GM12864 (cell line): Measurements from ENCODE around the gene CDKAL1.

Source experiments
- DNase-seq: peaks from one replicate; pipeline ENCODE4 v3.0.0-alpha.2; 2011; ENCODE audit warnings: low read depth
- H3K4me3 ChIP-seq: 2 replicates; pipeline ENCODE4 v1.5.1; 2011; ENCODE audit warnings: mild to moderate bottlenecking, low read depth, low read length, control low read depth
- TF ChIP-seq, protein P1 (sequence below): IDR thresholded peaks from 2 replicates; pipeline ENCODE4 v1.5.1; 2011; ENCODE audit warnings: low read depth, mild to moderate bottlenecking, moderate library complexity, low read length, control low read depth, inconsistent platforms; ENCODE audit errors: missing control alignments

Gene CDKAL1

DNA sequence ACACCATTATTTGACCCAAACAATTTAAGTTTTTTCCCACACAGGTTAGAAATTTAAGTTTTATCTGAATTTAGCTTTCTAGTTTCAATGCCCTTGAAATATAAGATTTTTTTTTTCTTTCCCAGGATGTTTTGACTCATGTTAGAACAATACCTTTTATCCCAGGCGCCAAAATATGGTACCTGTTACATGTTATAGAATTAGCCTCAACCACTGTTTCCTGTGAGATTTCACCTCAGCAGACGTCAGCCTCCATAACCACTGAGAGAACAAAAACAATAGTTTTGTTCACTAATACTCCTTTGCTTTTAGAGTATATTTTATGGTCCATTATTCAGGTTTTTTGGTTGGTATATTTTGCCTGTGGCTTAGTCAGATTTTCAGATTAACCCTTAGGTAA lies 302.9 kb downstream of the CDKAL1 start:
- no peak for DNase-seq

DNA sequence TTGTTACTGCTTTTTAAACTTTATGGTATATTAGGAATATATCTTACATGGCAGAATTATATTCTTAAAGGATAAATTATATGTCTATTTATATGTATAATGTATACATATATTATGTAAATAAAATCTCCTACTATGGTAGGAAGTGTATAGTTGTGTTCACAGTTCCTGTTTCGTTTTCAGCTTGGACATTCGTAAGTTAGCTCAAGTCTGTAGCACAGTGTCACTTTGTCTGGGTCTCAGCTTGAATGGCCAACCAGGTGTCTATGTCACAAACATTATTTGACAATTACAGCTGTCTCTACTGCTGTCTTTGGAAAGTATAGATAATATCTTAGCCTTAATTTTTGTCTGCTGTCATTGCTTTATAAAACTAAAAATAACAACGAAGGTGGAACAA lies 303.9 kb downstream of the CDKAL1 start:
- no peak for DNase-seq
- TF ChIP-seq, protein P1, sequence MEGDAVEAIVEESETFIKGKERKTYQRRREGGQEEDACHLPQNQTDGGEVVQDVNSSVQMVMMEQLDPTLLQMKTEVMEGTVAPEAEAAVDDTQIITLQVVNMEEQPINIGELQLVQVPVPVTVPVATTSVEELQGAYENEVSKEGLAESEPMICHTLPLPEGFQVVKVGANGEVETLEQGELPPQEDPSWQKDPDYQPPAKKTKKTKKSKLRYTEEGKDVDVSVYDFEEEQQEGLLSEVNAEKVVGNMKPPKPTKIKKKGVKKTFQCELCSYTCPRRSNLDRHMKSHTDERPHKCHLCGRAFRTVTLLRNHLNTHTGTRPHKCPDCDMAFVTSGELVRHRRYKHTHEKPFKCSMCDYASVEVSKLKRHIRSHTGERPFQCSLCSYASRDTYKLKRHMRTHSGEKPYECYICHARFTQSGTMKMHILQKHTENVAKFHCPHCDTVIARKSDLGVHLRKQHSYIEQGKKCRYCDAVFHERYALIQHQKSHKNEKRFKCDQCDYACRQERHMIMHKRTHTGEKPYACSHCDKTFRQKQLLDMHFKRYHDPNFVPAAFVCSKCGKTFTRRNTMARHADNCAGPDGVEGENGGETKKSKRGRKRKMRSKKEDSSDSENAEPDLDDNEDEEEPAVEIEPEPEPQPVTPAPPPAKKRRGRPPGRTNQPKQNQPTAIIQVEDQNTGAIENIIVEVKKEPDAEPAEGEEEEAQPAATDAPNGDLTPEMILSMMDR = no peak
- H3K4me3 ChIP-seq = no peak overlapping the region

More for the DNA sequence above, 302.9 kb downstream of the CDKAL1 start:
- TF ChIP-seq, protein P1 = no peak
- H3K4me3 ChIP-seq = no peak overlapping the region

DNA sequence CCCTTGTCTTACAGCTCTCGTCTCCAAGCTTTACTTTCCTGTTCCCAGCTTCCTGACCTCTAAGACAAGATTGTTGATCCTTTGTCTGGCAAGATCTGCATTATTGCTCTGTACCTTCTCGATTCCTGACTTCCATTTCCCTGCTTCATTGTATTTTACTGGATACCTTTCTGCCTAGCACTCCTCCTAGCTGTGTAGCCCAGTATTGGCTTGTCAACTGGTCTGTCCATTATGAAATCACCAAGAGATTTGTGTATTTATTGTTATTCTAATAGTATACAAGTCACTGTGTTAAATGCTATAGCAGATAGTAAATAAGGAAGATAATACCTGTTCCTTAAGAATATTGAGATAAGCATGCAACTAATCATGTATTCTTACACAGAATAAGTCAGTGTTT lies 305.4 kb downstream of the CDKAL1 start:
- DNase-seq = no peak
- no peak overlapping the region for H3K4me3 ChIP-seq
- TF ChIP-seq, protein P1 = no peak

DNA sequence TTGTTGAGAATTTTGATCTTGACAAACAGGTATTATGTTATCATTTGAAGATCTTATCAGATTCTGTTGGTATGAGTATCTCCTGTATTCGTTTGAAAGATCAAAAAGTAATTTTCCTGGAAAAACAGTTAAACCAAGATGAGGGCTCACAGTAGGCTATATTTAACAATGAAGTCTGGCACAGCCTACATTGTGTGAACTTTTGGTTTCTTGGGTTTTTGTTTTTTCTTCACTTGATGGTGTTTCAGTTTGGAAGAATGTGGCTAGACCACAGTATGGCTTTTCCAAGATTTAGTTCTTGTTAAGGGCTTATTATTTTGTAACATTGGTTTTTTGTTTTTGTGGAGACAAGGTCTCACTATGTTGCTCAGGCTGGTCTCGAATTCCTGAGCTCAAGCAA lies 306.4 kb downstream of the CDKAL1 start:
- no peak overlapping the region for H3K4me3 ChIP-seq
- TF ChIP-seq, protein P1 = no peak
- DNase-seq = no peak

DNA sequence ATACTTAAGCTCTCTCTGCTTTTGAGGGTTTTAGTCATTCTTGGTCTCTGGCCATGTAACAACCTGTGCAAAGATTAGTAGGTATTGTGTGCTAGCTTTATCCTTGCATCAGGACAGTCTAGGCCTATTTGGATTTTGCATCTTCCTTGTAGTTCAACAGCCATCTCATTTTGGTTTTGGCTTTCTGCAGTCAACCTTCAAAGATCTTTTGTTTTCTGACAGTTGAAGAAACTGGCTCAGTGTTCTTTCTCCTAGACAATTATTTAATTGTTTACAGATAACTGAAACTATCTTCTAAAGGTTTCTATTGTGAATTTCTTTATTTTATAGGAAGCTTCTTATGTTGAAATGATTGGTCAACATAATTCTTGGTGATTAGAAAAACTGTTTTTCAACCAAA lies 307.5 kb downstream of the CDKAL1 start:
- H3K4me3 ChIP-seq = no peak overlapping the region
- TF ChIP-seq, protein P1 = no peak
- no peak for DNase-seq

DNA sequence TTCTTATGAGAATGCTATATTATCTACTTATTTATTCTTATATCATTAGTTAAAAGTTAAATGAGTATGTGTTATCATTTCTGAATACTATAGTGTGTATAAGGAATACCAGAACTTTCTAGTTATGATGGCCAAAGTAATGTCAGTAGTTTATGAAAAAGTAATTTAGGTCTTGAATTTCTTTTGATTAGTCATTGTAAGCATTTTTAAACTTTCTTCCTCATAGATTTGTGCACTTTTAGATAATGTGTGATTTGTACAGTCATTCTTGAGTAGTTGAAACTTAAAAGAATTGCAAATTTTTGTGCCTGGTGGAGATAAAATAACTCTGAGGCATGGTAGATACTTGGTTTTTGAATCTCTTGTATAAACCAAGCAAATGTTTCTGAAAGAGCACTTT lies 311.3 kb downstream of the CDKAL1 start:
- TF ChIP-seq, protein P1 = no peak
- H3K4me3 ChIP-seq = no peak overlapping the region
- no peak for DNase-seq

DNA sequence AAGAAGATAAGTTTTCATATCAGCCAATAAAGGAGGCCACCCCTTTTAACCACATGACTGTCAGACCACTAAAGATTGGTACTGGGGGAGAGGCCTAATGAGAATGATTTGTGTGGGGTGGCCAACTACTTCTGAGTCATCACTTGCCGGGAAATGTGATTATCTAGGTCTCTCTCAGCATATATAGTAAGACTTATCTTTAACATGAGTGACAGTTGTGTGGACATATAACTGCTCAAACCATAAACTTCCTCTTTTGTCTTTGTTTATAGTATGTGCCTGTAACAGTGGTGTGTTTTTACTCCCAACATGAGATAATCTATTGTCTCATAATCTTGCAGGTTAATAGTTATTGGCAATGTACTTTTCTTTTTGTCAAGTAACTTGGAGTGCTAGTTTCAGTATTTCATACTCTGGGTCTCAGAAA lies 312.4 kb downstream of the CDKAL1 start:
- TF ChIP-seq, protein P1 = no peak
- no peak overlapping the region for H3K4me3 ChIP-seq
- peak; percentile 3 for DNase-seq
